NCI-H1048 (cell line): ENCODE measurements around the gene SLC23A1.
"Not testable (repeated sequence)": the region's sequence is repeated elsewhere in the genome, so short reads cannot be mapped to it uniquely, and the experiment has no call there.

Source experiments
- DNase-seq: peaks from one replicate; lab custom pipeline; 2025; lab: John Stamatoyannopoulos, UW

The SLC23A1 gene

GRCh38 chr5:139389701-139390638, 6.9 kb upstream of the SLC23A1 start, which contains the start of gene MZB1:
Gene MZB1 (minus strand): TSS chr5:139389913. CDS start chr5:139389856, 57 bp downstream.
- no peak for DNase-seq

DNA sequence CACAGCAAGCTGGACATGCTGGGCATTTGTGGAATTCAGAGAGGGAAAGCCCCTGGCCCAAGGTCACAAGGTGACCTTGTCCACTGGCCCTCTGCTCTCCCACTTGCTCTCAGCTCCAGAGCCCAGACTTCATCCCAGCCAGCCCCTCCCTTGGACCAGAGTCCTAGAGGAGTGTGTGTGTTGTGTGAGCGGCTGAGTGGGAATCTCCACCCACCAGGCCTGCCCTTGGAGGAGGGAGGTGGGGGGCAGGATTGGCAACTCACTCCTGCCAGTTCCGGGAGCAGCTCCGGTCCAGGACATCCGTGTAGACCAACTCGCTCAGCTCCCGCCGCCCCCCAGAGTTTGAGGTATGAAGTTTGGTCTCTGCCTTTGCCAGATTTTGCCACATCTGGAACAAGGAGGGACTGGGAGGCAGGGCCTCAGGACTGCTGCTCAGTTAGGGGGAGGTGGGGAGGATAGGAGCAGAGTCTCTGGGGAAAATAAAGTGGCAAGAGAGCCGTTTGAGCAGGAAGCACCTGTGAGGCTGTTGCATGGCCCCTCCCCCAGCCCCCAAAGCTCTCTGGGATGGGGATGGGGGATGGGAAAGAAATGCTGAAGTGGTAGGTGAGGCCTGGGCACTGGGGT, 5.2 kb upstream of the SLC23A1 start:
- no peak for DNase-seq

GRCh38 chr5:139387611-139388197, 4.6 kb upstream of the SLC23A1 start:
- DNase-seq, result no peak

DNA sequence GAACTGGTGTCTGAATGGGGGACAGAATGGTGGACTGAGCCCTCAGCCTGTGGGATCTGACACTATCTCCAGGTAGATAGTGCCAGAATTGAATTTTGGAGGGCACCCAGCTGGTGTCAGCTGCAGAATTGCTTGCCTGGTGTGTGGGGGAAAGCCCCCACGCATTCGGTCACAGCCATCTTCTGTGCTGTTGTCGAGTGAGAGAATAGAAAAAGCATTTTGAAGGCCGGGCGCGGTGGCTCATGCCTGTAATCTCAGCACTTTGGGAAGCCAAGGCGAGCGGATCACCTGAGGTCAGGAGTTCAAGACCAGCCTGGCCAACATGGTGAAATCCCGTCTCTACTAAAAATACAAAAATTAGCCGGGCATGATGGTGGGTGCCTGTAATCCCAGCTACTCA, 3.9 kb upstream of the SLC23A1 start:
- DNase-seq, result not testable (repeated sequence)

- no peak for DNase-seq
Measured at GRCh38 chr5:139386050-139386438, 2.9 kb upstream of the SLC23A1 start.

GRCh38 chr5:139385061-139386049, 2.3 kb upstream of the SLC23A1 start:
- no peak for DNase-seq

DNA sequence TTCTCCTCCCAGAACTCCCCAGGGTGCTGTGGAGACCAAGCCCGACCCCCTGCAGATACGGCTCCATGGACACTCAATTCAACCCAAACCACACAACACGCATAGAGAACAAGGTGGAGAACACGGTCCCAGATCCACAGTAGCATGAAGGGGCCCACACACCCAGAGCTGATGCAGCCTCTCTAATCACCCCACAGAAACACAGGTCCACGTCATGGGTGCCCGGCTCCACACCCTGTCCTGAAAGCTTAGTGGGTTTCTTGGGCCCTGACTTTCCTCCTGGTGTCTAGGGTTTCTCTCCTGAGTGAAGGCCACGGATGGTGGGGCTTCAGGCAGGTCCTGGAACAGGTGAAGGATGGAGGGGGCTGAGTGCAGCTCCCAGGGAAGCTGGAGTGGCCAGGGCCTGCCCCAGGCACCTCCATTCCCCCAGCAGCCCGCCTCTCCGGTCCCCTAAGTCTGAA, 1.5 kb upstream of the SLC23A1 start:
- DNase-seq, result no peak

- DNase-seq, result no peak
Measured at GRCh38 chr5:139383993-139384590, 995 bp upstream of the SLC23A1 start.

- no peak for DNase-seq
Measured at GRCh38 chr5:139382807-139383206, 290 bp downstream of the SLC23A1 start.

GRCh38 chr5:139381837-139382761, 998 bp downstream of the SLC23A1 start:
- no peak for DNase-seq

- DNase-seq, result no peak
Measured at GRCh38 chr5:139379626-139380449, 3.3 kb downstream of the SLC23A1 start.

DNA sequence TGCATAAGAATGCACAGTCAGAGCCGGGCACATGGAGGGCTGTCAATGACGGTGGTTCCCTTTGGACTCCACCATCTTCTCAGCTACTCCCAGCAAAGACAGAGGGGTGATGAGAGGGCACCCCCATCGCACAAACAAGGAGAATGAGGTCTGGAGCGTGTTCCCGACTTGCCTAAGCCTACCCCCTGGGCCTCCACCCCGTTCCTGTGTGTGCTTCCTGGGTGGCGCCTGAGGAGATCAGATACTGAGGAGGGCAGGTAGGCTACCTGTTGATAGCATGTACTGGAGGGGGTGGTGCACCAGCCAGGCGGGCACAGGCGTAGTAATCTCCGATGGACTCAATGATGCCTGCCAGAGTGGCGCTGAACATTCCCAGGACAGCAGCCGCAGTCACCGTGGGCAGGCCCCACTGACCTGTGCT, 4.1 kb downstream of the SLC23A1 start:
- DNase-seq, result no peak

DNA sequence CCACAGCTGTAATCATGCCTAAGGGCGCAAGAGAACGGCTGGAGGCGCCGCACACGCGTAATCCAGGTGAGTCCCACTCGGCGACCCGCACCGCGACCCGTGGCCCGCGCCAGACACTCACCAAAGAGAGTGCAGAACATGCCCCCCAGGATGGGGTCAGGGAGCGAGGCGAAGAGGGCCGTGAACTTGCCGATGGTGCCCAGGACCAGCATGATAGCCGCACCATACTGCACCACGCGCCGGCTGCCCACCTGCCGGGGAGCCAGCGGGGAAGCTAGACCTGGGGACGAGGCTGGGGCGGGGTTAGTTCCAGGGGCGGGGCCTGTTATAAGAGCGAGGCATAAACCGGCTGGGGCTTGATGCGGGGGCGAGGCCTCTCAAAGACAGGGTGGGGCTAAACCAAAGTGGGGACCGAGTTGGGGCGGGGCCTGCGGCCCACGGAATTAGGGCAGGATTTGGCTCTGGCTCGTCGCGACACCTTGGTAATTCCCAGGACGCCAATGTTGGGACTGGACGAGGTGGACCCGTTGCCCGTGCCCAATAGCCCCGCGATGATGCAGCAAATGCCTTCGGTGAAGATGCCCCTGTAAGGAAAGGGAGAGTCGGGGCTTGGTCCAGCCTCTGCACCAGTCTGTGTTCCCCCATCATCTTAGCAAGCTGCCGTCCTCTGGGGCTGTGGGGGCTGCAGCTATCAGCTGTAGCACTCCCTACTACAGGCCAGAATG, 4.8 kb downstream of the SLC23A1 start:
- DNase-seq, result no peak

DNA sequence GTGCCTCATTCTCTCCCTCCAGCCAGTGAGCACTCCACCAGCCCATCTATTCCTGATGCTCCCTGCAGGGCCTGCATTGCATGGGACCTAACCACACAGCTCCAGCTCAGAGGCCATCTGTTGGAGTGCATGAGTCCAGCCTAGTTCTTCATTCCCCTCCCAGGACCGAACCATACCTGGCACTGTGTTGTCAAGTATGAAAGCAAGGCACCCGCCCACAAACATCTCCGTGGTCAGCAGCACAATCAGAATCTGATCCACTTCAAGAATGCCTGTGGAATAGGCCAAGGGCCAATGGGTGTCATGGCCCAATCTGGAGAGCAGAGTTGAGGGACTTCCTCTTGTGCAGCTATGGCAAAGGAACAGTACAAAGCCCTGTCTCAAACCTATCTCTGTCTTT, 5.9 kb downstream of the SLC23A1 start:
- no peak for DNase-seq

- no peak for DNase-seq
Measured at GRCh38 chr5:139376364-139376763, 6.7 kb downstream of the SLC23A1 start.

DNA sequence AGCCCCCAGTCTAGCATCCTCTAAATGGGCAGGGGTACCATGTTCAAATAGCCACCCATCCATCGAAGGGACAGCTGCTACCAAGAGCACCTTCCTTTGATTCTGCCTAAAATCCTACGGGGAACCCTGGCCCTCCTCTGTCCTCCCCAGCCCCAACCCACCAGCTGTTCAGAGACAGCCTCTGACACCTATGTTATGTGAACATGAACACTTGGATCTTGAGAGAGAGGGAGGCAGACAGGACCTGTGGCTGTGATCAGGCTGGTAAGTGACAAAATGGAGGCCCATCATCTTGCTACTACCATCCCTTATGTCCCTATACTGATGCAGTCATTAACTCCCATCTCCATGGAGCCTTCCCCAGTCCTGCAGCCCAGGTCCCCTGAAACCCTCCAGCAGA, 8.2 kb downstream of the SLC23A1 start:
- no peak for DNase-seq

DNA sequence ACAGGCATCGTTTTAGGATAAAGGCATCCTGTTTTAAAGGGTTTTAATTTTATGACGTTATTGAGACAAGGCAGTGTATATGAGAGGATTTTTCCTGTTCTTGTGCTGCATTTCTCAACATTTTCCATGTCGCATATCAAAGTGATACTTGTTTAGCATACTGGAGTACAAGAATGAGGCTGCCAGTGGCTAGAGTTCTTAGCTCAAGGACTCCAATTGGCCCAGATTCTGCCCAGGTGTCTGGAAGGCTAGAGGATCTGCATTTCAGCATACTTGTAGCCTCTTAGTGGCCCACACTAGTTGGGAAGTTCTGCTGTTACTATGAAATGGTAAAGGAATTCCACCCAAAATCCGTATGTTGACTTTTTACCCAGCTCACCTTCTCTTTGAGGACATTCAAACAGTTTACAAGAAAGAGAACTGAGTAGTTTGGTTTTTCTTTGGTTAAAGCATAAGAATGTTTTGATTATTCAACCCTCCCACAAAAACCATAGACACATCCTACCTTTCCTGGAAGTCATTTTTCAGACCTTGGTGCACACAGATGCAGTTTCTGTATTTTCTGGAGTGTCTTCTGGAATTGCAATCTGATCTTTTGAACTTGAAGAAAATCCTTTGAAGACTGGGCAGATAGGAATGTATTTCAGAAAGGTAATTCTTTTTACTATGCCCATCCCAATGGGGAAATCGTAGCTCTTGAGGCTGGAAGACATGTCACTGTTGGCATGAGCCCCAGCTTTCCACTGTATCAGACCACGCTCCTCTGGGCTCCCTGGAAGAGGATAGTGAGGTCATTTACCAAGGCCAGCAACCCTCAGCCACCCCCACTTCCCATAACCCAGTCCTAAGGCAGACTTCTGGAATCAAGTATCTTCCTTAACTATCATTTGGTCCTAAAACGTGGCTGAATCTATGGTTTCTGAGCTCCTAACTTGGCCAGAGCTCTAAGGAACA, 11.3 kb downstream of the SLC23A1 start:
- DNase-seq, result no peak
